MCF 10A (cell line): ENCODE measurements around the gene APLF. TPM values are rescaled to one million over a fixed set of nuclear protein-coding genes. Genes with fewer than 3 reads are reported as not detected.
"Not testable (repeated sequence)": the region's sequence is repeated elsewhere in the genome, so short reads cannot be mapped to it uniquely, and the experiment has no call there.

ENCODE experiments used
- BruUV-seq: library from RNA; stranded (reverse); fragments of 400-500 nt; replicated peaks from 2 replicates; lab custom pipeline; 2021; lab: Mats Ljungman, UMichigan
- CTCF ChIA-PET: fragments of 300-600 bp; sonication (Branson Sonifier 250); formaldehyde crosslinking; extraction: SDS; loops from one replicate; lab custom pipeline; 2021; ENCODE audit warnings: antibody characterized with exemption, inconsistent platforms; lab: Yijun Ruan, JAX
- POLR2A ChIA-PET: fragments of 300-600, 350-650 bp; sonication (Branson Sonifier 250); formaldehyde crosslinking; extraction: SDS; loops from one replicate; lab custom pipeline; 2020; ENCODE audit warnings: antibody characterized with exemption, inconsistent platforms; lab: Yijun Ruan, JAX
- DNase-seq: peaks from one replicate; pipeline ENCODE4 v3.0.0-alpha.2; 2018; ENCODE audit not compliant: unreplicated experiment
- H3K27ac Mint-ChIP-seq: one replicate; pipeline ENCODE4 v1.8.0; 2022; ENCODE audit warnings: mild to moderate bottlenecking, low read depth, mixed read lengths; ENCODE audit not compliant: unreplicated experiment
- H3K27me3 Mint-ChIP-seq: one replicate; pipeline ENCODE4 v1.8.0; 2022; ENCODE audit warnings: mixed read lengths; ENCODE audit not compliant: insufficient read depth, unreplicated experiment
- H3K36me3 Mint-ChIP-seq: one replicate; pipeline ENCODE4 v1.8.0; 2022; ENCODE audit warnings: mild to moderate bottlenecking, moderate library complexity, mixed read lengths; ENCODE audit not compliant: insufficient read depth, unreplicated experiment
- H3K4me1 Mint-ChIP-seq: one replicate; pipeline ENCODE4 v1.8.0; 2022; ENCODE audit warnings: mixed read lengths; ENCODE audit not compliant: insufficient read depth, unreplicated experiment
- H3K4me3 Mint-ChIP-seq: one replicate; pipeline ENCODE4 v1.8.0; 2022; ENCODE audit warnings: mild to moderate bottlenecking, moderate library complexity, mixed read lengths; ENCODE audit not compliant: unreplicated experiment
- H3K9me3 Mint-ChIP-seq: one replicate; pipeline ENCODE4 v1.8.0; 2022; ENCODE audit warnings: mixed read lengths; ENCODE audit not compliant: unreplicated experiment
- CTCF ChIP-seq: fragments of 200-600 bp; IDR thresholded peaks from one replicate; pipeline ENCODE4 v1.8.0; 2022; ENCODE audit warnings: antibody characterized with exemption, mild to moderate bottlenecking; ENCODE audit not compliant: unreplicated experiment
- intact Hi-C: fragments of 100-400 bp; cut with micrococcal nuclease; formaldehyde crosslinking; loops from 2 replicates; pipeline ENCODE4 v1.14.1; 2022
- total RNA-seq: library from RNA; stranded (reverse); gene quantifications from 2 replicates; pipeline ENCODE4 v1.2.3, GENCODE V29; 2022

Gene APLF
- total RNA-seq, 1 experiment from 2014 or later: 4.0 TPM

GRCh38 chr2:68544811-68545210 lies 77.4 kb downstream of the APLF start:
- CTCF ChIA-PET: interaction anchor here (0.6 kb wide), 1 partner anchor 10 kb away, joined by 3 read pairs; no protein-coding TSS in a partner anchor
- H3K4me1 Mint-ChIP-seq: no peaks in the 10 kb centered on the region
- no TSS peak for BruUV-seq

GRCh38 chr2:68548396-68548795 lies 81.0 kb downstream of the APLF start:
- ChIA-PET POLR2A (interaction anchor here (1.0 kb wide), 1 partner anchor 47 kb away, joined by 3 read pairs; no protein-coding TSS in a partner anchor), CTCF (interaction anchor here (1.5 kb wide), 1 partner anchor 47 kb away, joined by 6 read pairs; no protein-coding TSS in a partner anchor)
- no peaks in the 10 kb centered on the region for H3K36me3 Mint-ChIP-seq
- TF ChIP-seq CTCF: no peak
- H3K27ac Mint-ChIP-seq: no peak overlapping the region
- no peaks in the 10 kb centered on the region for H3K9me3 Mint-ChIP-seq
- H3K4me3 Mint-ChIP-seq: no peak overlapping the region
- H3K4me1 Mint-ChIP-seq: no peaks in the 10 kb centered on the region
- no peaks in the 10 kb centered on the region for H3K27me3 Mint-ChIP-seq
- intact Hi-C loops: no loop called here
- BruUV-seq: no TSS peak
- peak; percentile 31 for DNase-seq

More at GRCh38 chr2:68544811-68545210, 77.4 kb downstream of the APLF start:
- Mint-ChIP-seq H3K27me3 (no peaks in the 10 kb centered on the region), H3K27ac (no peak overlapping the region), H3K9me3 (no peaks in the 10 kb centered on the region), H3K36me3 (no peaks in the 10 kb centered on the region), H3K4me3 (no peak overlapping the region)
- POLR2A ChIA-PET: no interaction called here
- intact Hi-C loops: no loop called here
- no peak for TF ChIP-seq CTCF
- no peak for DNase-seq

GRCh38 chr2:68553098-68553497 lies 85.7 kb downstream of the APLF start:
- H3K9me3 Mint-ChIP-seq: no peaks in the 10 kb centered on the region
- intact Hi-C loops: no loop called here
- no peak overlapping the region for H3K4me3 Mint-ChIP-seq
- no TSS peak for BruUV-seq
- DNase-seq: no peak
- H3K4me1 Mint-ChIP-seq: no peaks in the 10 kb centered on the region
- H3K27ac Mint-ChIP-seq: no peak overlapping the region
- no peak for TF ChIP-seq CTCF
- H3K27me3 Mint-ChIP-seq: no peaks in the 10 kb centered on the region
- no peaks in the 10 kb centered on the region for H3K36me3 Mint-ChIP-seq
- CTCF ChIA-PET: no interaction called here
- POLR2A ChIA-PET: interaction anchor here (1.2 kb wide), 1 partner anchor 36 kb away, joined by 3 read pairs; no protein-coding TSS in a partner anchor

GRCh38 chr2:68555425-68556206 lies 88.2 kb downstream of the APLF start:
- H3K9me3 Mint-ChIP-seq, H3K4me3 Mint-ChIP-seq, H3K36me3 Mint-ChIP-seq, POLR2A ChIA-PET, H3K4me1 Mint-ChIP-seq, DNase-seq, BruUV-seq, intact Hi-C loops, H3K27me3 Mint-ChIP-seq, H3K27ac Mint-ChIP-seq: not testable (repeated sequence)
- CTCF ChIA-PET: interaction anchor here (0.7 kb wide), 1 partner anchor 19 kb away, joined by 3 read pairs; no protein-coding TSS in a partner anchor
